ENCODE results near the gene C7orf57. TPM values are rescaled to one million over a fixed set of nuclear protein-coding genes. Genes with fewer than 3 reads are reported as not detected.

The C7orf57 gene
- total and polyA plus RNA-seq, 10 of the 15 experiments (the other 5 are each of a cell fraction or from before 2014, with no cell fraction given): 0.04 to 0.21 (median 0.10) TPM; not detected in 5

- Histone ChIP-seq H3K27ac (ENCODE audit: control insufficient read depth, insufficient read depth) (no peak overlapping the region), H4K20me1 (ENCODE audit: control insufficient read depth, insufficient read depth) (no peaks in the 10 kb centered on the region), H3K79me2 (ENCODE audit: control insufficient read depth, insufficient read depth, low read length) (no peaks in the 10 kb centered on the region), H3K9me3 (replicated peaks; ENCODE audit: control insufficient read depth, insufficient read depth, low read length) (no peaks in the 10 kb centered on the region), H2AFZ (ENCODE audit: control insufficient read depth, low read depth, low read length) (no peak overlapping the region), H3K4me2 (ENCODE audit: control insufficient read depth, insufficient read depth) (no peak overlapping the region), H3K9ac (ENCODE audit: control insufficient read depth, insufficient read depth, low read length) (no peak overlapping the region), H3K36me3 (ENCODE audit: control insufficient read depth in 2 of 2, insufficient read depth in 2 of 2, low read length in 1 of 2) (no peaks in the 10 kb centered on the region), H3K4me3 (no peak overlapping the region), H3K4me1 (ENCODE audit: control insufficient read depth, insufficient read depth, low read length) (peaks cover 3% of the 10 kb centered on the region; the same call in 1 of the 2 replicates), H3K27me3 (replicated peaks in 1 of 2; ENCODE audit: control insufficient read depth in 2 of 2, insufficient read depth in 2 of 2, low read length in 1 of 2) (peaks cover 8% of the 10 kb centered on the region in 2 experiments)
- in situ Hi-C loops (cut with MboI) (no loop called here), intact Hi-C loops (cut with micrococcal nuclease; ENCODE audit: unreplicated experiment) (no loop called here)
- FAIRE-seq (no peak), DNase-seq (ENCODE audit: low read depth, low spot score) (no peak), ATAC-seq (no peak)
- no peak for TF ChIP-seq CEBPZ (IDR thresholded peaks at IDR 0.05; ENCODE audit: low read depth, low read length)
- no peak for TF ChIP-seq FOXM1 (IDR thresholded peaks at IDR 0.05; ENCODE audit: low read depth, low read length)
- no peak for TF ChIP-seq NFXL1 (IDR thresholded peaks at IDR 0.05; ENCODE audit: borderline replicate concordance)
- TF ChIP-seq CHD2 (IDR thresholded peaks at IDR 0.05; ENCODE audit: borderline replicate concordance, low read depth, low read length): no peak
- no peak for TF ChIP-seq ZSCAN29 (IDR thresholded peaks at IDR 0.05)
- no peak for TF ChIP-seq MTA3 (IDR thresholded peaks at IDR 0.05; ENCODE audit: borderline replicate concordance, low read length)
- no peak for TF ChIP-seq SMAD5 (IDR thresholded peaks at IDR 0.05; ENCODE audit: low read depth)
- TF ChIP-seq SP1 (IDR thresholded peaks at IDR 0.05; ENCODE audit: low read depth, low read length): no peak
- no peak for TF ChIP-seq GABPA (IDR thresholded peaks at IDR 0.05; ENCODE audit: low read depth)
- TF ChIP-seq TAF1 (IDR thresholded peaks at IDR 0.05; ENCODE audit: borderline replicate concordance, low read depth, low read length): no peak
- no peak for TF ChIP-seq SMAD1 (IDR thresholded peaks at IDR 0.05; ENCODE audit: low read depth, partially characterized antibody)
- TF ChIP-seq IRF3 (IDR thresholded peaks at IDR 0.05): no peak
- no peak for TF ChIP-seq NBN (IDR thresholded peaks at IDR 0.05)
- no peak for TF ChIP-seq NFIC (IDR thresholded peaks at IDR 0.05; ENCODE audit: low read depth, low read length)
- no peak for TF ChIP-seq TCF3 (IDR thresholded peaks at IDR 0.05; ENCODE audit: borderline replicate concordance, insufficient read depth, low read depth, low read length)
- TF ChIP-seq ZZZ3 (IDR thresholded peaks at IDR 0.05; ENCODE audit: control insufficient read depth, insufficient read length, low read depth): no peak
- no peak for TF ChIP-seq E4F1 (IDR thresholded peaks at IDR 0.05; ENCODE audit: borderline replicate concordance, partially characterized antibody)
- no peak for TF ChIP-seq RB1 (IDR thresholded peaks at IDR 0.05; ENCODE audit: borderline replicate concordance)
- 37% methylated on average over 5 of the region's 5 CpGs for WGBS (ENCODE audit: insufficient coverage, insufficient replicate concordance, low lambda C conversion rate, missing lambda C conversion rate)
- POLR2A ChIA-PET: no interaction called here
- SMC1A ChIA-PET (ENCODE audit: uncharacterized antibody, unreplicated experiment): no interaction called here
- RAD21 ChIA-PET (ENCODE audit: unreplicated experiment): interaction anchor here (1.0 kb wide), 1 partner anchor 76 kb away, joined by 3 read pairs; no protein-coding TSS in a partner anchor
- CTCF ChIA-PET: no interaction called here
- no TSS peak for BruUV-seq (replicated peaks)
Measured at GRCh38 chr7:48033922-48034321, 1.4 kb upstream of the C7orf57 start.
